Inferior parietal cortex (tissue), 1 donor: ENCODE data around the gene IRX1.

Experiments
- DNase-seq: peaks from one replicate; pipeline ENCODE4 v3.0.0-alpha.2; 2016; ENCODE audit errors: extremely low spot score

Gene IRX1

DNA sequence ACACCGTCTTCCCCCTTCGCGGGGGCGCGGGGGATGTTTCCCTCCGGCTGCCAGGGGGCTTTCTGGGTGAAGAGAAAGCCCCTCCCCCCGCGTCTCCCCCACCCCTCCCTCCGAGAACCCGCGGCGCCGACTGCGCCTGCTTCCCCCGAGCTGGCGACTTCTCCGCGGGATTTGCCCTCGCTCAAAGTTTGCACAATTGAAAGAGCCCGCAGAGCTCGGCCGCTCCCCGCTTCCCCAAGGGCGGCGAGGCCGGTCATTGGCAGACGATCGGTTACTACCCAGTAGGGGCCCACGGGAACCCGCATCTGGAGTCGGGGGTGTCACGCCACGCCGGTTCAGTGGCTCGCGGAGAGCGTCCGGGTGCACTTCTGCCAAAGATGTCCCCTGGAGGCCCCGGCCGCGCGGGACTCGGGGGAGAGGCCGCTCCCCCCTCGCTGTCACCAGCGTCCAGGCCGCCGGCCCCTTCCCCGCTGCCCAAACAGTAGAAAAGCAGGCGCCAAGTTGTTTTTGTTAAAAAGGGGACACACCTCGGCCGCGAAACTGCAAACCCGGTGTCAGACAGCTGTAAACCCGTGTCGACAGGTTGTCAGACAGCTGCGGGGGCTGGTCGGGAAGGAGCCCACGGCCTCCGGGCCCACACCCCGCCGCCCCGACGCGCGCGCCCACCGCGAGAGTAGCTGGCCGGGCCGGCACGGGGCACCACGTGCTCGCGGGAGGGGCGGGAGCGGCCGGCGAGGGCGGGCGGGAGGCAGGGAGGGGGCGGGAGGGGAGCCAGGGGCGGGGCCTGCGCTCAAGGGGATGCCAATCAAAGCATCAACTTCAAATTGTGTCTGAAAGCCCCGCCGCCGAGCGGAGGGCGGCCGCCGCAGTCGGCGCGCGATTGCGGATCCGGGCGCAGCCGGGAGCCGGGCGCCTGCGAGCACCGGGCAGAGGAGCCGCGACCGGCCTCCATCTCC, at the start of gene IRX1:
Gene IRX1 (plus strand): TSS at position 827 of the 956 bp plus-strand sequence. CDS start 274 bp downstream, outside the sequence.
- no peak for DNase-seq

DNA sequence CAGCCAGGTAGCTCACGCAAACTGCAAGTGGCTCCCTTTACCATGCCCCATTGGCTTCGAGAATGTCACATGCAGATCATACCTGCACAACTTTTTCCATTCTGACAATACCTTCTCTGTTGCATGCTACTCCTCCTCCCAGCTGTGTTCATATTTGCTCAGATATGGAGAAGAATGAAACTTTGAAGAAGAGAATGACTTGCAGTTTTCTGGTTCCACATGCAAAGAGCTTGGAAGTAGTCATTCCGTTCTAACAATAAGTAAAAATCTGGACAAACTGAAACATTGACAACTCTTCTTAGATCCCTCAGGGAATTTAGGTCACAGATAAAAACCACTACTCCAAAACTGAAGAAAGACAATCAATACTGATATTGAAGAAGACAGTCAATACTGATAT, 49.6 kb upstream of the IRX1 start:
- no peak for DNase-seq

DNA sequence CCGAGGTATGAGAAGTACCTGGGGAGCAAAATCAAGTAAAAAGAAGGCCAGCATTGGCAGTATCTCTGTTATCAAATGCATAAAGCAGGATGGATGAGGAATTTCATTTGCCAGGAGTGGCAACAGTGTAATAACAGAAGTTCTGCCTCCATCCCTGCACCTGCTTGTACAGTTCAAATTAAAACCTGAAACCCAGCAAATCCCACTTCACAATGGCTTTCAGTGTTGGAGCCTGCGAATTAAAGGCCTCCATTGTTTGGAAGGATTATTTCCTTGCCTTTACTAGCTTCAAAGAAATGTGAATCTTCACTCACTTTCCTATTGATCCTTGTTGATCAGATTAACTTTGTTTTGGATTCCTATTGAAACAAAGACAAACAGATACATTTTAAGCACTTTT, 31.5 kb upstream of the IRX1 start:
- no peak for DNase-seq

GRCh38 chr5:3564827-3565518, 30.7 kb upstream of the IRX1 start:
- DNase-seq: no peak

DNA sequence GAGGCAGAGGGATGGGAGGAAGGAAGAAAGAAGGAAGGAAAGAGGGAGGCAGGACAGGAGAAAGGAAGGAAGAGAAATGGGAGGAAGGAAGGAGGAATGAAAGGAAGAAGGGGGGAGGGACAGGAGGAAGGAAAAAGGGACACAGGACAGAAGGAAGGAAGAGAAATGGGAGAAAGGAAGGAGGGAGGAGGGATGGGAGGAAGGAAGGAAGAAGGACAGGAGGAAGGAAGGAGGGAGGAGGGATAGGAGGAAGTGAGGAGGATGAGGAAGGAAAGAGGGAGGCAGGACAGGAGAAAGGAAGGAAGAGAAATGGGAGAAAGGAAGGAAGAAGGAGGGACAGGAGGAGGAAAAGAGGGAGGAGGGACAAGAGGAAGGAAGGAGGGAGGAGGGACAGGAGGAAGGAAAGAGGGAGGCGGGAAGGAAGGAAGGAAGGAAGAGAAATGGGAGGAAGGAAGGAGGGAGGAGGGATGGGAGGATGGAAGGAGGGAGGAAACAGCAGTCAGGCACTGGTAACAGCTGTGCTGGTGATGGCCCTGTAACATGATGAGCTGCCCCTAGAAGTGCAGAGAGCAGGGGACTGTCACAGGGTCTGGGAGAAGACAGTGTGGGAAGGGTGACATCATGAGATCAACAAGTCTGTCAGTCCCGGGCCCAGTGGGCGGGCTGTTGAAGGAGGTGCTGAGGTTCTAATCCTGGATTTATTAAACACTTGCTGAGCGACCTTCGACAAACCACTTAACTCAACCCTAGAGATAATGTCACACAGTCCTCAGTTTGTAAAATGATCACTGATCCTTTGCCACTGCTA, 10.7 kb upstream of the IRX1 start:
- DNase-seq: no peak

DNA sequence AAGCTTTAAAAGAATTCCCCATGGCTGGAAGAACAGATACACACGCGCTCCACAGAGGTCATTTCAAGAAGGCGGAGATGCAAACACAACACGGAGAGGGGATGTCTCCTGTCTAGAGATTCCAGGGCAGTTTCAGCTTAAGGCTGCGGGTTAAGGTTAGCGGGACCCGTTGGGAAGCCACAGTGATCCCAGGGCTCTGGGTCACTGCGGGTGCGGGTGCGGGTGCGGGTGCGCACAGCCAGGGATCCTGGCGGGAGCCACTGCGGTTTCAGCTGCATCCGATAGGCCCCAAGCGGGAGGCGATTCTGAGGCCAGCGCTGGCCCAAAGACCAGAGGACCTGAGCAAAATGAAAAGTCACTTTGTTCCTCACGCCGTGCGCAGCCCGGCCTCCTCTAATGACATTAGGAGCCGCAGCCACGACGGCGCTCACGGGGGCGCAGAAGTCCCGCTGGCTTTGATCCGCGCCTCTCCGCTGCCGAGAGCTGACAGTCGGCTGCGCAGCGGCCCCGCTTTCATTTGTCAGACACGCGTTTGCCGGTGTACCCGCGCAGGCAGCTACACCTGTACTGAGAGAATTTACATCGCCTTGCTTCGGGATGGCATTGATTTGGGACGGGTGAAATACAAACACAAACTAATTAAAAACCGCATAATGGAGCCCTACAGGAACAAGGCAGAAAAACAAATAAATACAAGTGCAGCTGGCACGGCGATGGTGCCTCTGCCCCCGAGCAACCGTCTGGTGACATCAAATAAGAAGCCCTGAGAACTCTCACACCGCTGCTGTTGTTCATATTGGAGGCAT, 5.3 kb upstream of the IRX1 start:
- DNase-seq: no peak

- no peak for DNase-seq
Measured at GRCh38 chr5:3590967-3591900, 4.4 kb upstream of the IRX1 start.

DNA sequence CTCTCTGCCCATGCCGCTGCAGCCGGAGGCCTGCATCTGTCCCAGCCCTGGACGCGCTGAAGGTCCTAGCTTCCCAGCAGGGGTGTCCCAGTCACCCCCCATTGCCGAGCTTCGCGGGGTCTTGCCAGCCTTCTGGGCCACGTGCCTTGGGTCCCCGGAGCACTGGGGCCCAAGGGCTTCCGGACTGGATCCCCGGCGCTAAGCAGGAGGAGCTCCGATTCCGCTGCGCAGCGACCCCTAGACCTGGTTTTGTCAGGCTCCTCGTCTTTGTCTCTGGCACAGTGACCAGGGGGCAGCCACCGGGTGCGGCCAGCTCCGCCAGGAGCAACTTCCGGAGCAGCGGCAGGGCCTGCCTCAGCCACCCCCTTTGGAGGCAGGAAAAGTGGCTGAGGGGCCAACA, 3.3 kb upstream of the IRX1 start:
- no peak for DNase-seq

GRCh38 chr5:3593771-3594509, 1.7 kb upstream of the IRX1 start:
- no peak for DNase-seq

GRCh38 chr5:3594510-3595005, 1.1 kb upstream of the IRX1 start:
- DNase-seq: no peak

- DNase-seq: no peak
Measured at GRCh38 chr5:3596261-3596825, 711 bp downstream of the IRX1 start.

DNA sequence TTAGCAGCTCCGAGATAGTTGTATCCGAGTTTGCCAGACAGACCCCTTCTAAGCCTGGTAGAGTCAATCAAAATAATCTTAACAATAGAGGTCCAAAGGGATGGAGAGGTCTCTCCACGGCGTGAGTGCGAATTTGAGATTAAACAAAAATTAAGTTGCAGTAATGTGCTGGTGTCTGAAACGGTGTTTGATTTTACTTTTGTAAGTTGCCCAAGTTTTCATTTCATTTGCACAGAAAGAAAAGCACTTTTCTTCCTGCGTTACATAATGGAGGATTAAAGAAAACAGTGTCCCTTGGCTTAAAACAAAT, 1.2 kb downstream of the IRX1 start:
- DNase-seq: no peak

DNA sequence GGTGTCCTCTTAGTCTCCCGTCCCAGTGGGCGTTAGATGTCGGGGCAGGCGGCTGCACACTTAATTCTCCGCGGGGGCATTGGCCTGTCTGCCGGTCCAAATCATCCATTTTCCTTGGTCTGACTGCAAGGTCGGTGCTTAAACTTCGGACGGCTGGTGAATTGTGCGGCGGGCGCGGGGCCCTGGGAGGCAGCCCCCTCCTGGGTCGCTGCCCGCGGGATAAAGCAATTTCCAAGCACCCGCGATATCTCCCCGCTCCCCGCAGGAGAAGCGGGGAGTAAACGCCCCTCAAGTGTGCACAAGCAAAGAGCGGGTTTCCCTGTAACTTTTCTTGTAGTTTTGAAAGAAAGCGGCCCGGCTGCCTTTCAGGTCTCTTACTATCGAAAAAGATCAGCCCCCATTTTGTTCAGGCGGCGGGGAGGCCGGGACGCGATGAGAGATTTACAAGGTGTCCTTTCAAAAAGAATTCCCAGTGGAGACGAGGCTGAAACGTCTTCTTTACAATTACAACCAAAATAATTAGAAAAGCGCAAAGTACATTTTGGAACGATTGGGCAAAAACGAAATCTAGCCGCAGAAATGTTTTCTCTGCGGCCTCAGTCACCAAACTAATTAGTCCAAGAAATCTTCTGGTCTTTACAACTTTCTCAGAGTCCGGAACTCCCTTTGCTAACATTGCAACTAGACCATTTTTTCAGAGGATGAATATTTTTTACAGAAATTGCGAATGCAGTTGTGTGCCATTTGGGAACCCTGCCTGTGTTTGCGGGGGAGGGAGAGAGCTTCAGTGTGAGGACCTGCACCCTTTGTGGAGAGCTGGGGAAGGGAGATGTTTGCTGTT, 1.8 kb downstream of the IRX1 start:
- DNase-seq: no peak

- DNase-seq: no peak
Measured at GRCh38 chr5:3598207-3598606, 2.6 kb downstream of the IRX1 start.

GRCh38 chr5:3598769-3599211, 3.2 kb downstream of the IRX1 start:
- no peak for DNase-seq

- DNase-seq: no peak
Measured at GRCh38 chr5:3599226-3600105, 3.8 kb downstream of the IRX1 start.
